GM23338 (cell line): ENCODE data around the gene RAB37. TPM values are rescaled to one million over a fixed set of nuclear protein-coding genes. Genes with fewer than 3 reads are reported as not detected.

ENCODE experiments used
- ATAC-seq: fragments of 200-7000 bp; cut with Tn5 transposase; 3 replicates; pipeline ENCODE4 v1.9.1; 2020
- DNase-seq: peaks from one replicate; pipeline ENCODE4 v3.0.0-alpha.2; 2015; ENCODE audit warnings: low spot score
- H2AFZ ChIP-seq: fragments of 200-600 bp; sonication (generic); 2 replicates; pipeline ENCODE4 v1.8.0; 2016; ENCODE audit warnings: antibody characterized with exemption, mild to moderate bottlenecking, moderate library complexity
- H3F3A ChIP-seq: fragments of 200-600 bp; sonication (generic); replicated peaks from 2 replicates; pipeline ENCODE4 v1.8.0; 2017; ENCODE audit warnings: antibody characterized with exemption, mixed run types, low read depth
- H3K27ac ChIP-seq: fragments of 200-600 bp; sonication (generic); 2 replicates; pipeline ENCODE4 v1.6.1; 2016; ENCODE audit warnings: low read depth
- H3K27me3 ChIP-seq: fragments of 200-600 bp; sonication (generic); 2 replicates; pipeline ENCODE4 v1.8.0; 2016; ENCODE audit warnings: mild to moderate bottlenecking, mixed run types, moderate library complexity; ENCODE audit not compliant: insufficient read depth
- H3K36me3 ChIP-seq: fragments of 200-600 bp; sonication (generic); 2 replicates; pipeline ENCODE4 v1.8.0; 2016; ENCODE audit warnings: mild to moderate bottlenecking; ENCODE audit not compliant: insufficient read depth
- H3K4me1 ChIP-seq: fragments of 200-600 bp; sonication (generic); 2 replicates; pipeline ENCODE4 v1.8.0; 2016; ENCODE audit warnings: mild to moderate bottlenecking, moderate library complexity; ENCODE audit not compliant: insufficient read depth
- H3K4me2 ChIP-seq: fragments of 200-600 bp; sonication (generic); 2 replicates; pipeline ENCODE4 v1.7.1; 2017; ENCODE audit warnings: mixed run types
- H3K4me3 ChIP-seq: fragments of 200-600 bp; sonication (generic); 2 replicates; pipeline ENCODE4 v1.6.1; 2016; ENCODE audit warnings: mixed run types
- H3K79me2 ChIP-seq: fragments of 200-600 bp; sonication (generic); replicated peaks from 2 replicates; pipeline ENCODE4 v1.8.0; 2017; ENCODE audit warnings: mild to moderate bottlenecking; ENCODE audit not compliant: insufficient read depth
- H3K9me2 ChIP-seq: fragments of 200-600 bp; sonication (generic); 2 replicates; pipeline ENCODE4 v1.8.0; 2017; ENCODE audit not compliant: insufficient read depth
- H4K20me1 ChIP-seq: fragments of 200-600 bp; sonication (generic); replicated peaks from 2 replicates; pipeline ENCODE4 v1.8.0; 2017; ENCODE audit warnings: mild to moderate bottlenecking; ENCODE audit not compliant: insufficient read depth
- H3K27ac Mint-ChIP-seq: 2 replicates; pipeline ENCODE4 v1.8.0; 2020; ENCODE audit warnings: inconsistent platforms, mild to moderate bottlenecking, moderate library complexity, mixed read lengths
- H3K27me3 Mint-ChIP-seq: 3 replicates; pipeline ENCODE4 v1.8.0; 2022; ENCODE audit warnings: low read depth, mild to moderate bottlenecking, moderate library complexity, mixed read lengths, inconsistent platforms; ENCODE audit not compliant: insufficient read depth, poor library complexity
- H3K36me3 Mint-ChIP-seq: 3 replicates; pipeline ENCODE4 v1.8.0; 2021; ENCODE audit warnings: low read depth, mild to moderate bottlenecking, inconsistent platforms, moderate library complexity, mixed read lengths
- H3K4me1 Mint-ChIP-seq: 3 replicates; pipeline ENCODE4 v1.8.0; 2020; ENCODE audit warnings: mild to moderate bottlenecking, inconsistent platforms, mixed read lengths
- H3K4me3 Mint-ChIP-seq: 3 replicates; pipeline ENCODE4 v1.8.0; 2021; ENCODE audit warnings: moderate library complexity, mild to moderate bottlenecking, inconsistent platforms, mixed read lengths
- H3K9me3 Mint-ChIP-seq: 3 replicates; pipeline ENCODE4 v1.8.0; 2020; ENCODE audit warnings: moderate library complexity, mild to moderate bottlenecking, inconsistent platforms, mixed read lengths
- EZH2 ChIP-seq: fragments of 200-600 bp; sonication (generic); IDR thresholded peaks from one replicate; pipeline ENCODE4 v1.8.0; 2017; ENCODE audit warnings: antibody characterized with exemption, mild to moderate bottlenecking, low read depth; ENCODE audit not compliant: unreplicated experiment
- JUNB ChIP-seq: IDR thresholded peaks from one replicate; pipeline ENCODE4 v1.6.1; 2016; ENCODE audit warnings: antibody characterized with exemption; ENCODE audit not compliant: unreplicated experiment
- NANOG ChIP-seq: IDR thresholded peaks from 2 replicates; pipeline ENCODE4 v1.6.1; 2016; ENCODE audit warnings: antibody characterized with exemption, borderline replicate concordance
- POLR2AphosphoS5 ChIP-seq: IDR thresholded peaks from 2 replicates; pipeline ENCODE4 v1.6.1; 2016; ENCODE audit warnings: antibody characterized with exemption, low read depth
- STAT1 ChIP-seq: IDR thresholded peaks from one replicate; pipeline ENCODE4 v1.6.1; 2016; ENCODE audit warnings: antibody characterized with exemption; ENCODE audit not compliant: unreplicated experiment
- ZNF114 ChIP-seq: fragments of 250-450 bp; sonication (Bioruptor Pico); IDR thresholded peaks from 2 replicates; pipeline ENCODE4 v1.5.0; 2020; ENCODE audit warnings: mild to moderate bottlenecking, moderate library complexity
- ZNF331 ChIP-seq: fragments of 250-450 bp; sonication (Bioruptor Pico); IDR thresholded peaks from 2 replicates; pipeline ENCODE4 v1.5.0; 2020; ENCODE audit warnings: low read depth, mild to moderate bottlenecking, moderate library complexity
- ZNF462 ChIP-seq: fragments of 250-450 bp; sonication (Bioruptor Pico); IDR thresholded peaks from 2 replicates; pipeline ENCODE4 v1.5.0; 2020; ENCODE audit warnings: mild to moderate bottlenecking, moderate library complexity
- polyA plus RNA-seq: library from polyadenylated mRNA; unstranded; fragments of >200 nt; fragmentation: Nextera tagmentation; extraction: Ambion mirVana; gene quantifications from 2 replicates; pipeline ENCODE4 v1.2.1, GENCODE V29; 2016
- total RNA-seq: library from RNA; depleted of rRNA; stranded (reverse); fragments of >200 nt; shearing (Covaris generic); gene quantifications from 2 replicates; pipeline ENCODE4 v1.2.3, GENCODE V29; 2014
- TF ChIP-seq, protein P1 (sequence below), 2 experiments: fragments of 200-600 bp in 1 of 2; sonication (generic) in 1 of 2; conservative IDR thresholded peaks; 2 replicates each; pipeline versions ENCODE4 v1.5.1 to v1.6.1; 2016 to 2017; ENCODE audit warnings: antibody characterized with exemption in 2 of 2, low read depth in 2 of 2, mild to moderate bottlenecking in 2 of 2, moderate library complexity in 1 of 2
- TF ChIP-seq, protein P2 (sequence below): IDR thresholded peaks from 2 replicates; pipeline ENCODE4 v1.6.1; 2016; ENCODE audit warnings: antibody characterized with exemption
- TF ChIP-seq, protein P3 (sequence below): IDR thresholded peaks from one replicate; pipeline ENCODE4 v1.6.1; 2018; ENCODE audit warnings: antibody characterized with exemption; ENCODE audit not compliant: unreplicated experiment

RAB37 gene
- total and polyA plus RNA-seq, 2 experiments from 2014 or later = 3.3 to 5.2 TPM

DNA sequence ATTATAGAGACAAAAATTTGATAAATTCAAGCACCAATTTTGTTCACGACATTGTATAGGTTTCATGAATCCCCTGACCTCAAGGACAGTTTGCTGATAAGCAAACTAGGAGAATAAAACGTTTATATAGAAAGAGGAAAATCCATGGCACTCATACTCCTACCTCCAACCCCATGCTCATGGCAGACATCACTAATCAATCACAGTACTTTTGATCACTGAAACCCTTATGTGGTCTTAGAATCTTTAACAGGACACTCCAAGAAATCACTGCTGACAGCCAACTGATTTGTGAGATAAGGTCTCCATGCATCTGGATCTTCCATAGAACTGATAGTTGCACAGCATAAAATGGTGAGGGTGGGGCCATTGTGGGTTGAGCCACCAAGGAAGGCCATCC lies 6.7 kb downstream of the RAB37 start (continued):
- TF ChIP-seq JUNB (no peak), POLR2AphosphoS5 (no peak), ZNF331 (CRISPR knock-in tag) (no peak), STAT1 (no peak), EZH2 (no peak), NANOG (no peak)
- TF ChIP-seq, protein P1, sequence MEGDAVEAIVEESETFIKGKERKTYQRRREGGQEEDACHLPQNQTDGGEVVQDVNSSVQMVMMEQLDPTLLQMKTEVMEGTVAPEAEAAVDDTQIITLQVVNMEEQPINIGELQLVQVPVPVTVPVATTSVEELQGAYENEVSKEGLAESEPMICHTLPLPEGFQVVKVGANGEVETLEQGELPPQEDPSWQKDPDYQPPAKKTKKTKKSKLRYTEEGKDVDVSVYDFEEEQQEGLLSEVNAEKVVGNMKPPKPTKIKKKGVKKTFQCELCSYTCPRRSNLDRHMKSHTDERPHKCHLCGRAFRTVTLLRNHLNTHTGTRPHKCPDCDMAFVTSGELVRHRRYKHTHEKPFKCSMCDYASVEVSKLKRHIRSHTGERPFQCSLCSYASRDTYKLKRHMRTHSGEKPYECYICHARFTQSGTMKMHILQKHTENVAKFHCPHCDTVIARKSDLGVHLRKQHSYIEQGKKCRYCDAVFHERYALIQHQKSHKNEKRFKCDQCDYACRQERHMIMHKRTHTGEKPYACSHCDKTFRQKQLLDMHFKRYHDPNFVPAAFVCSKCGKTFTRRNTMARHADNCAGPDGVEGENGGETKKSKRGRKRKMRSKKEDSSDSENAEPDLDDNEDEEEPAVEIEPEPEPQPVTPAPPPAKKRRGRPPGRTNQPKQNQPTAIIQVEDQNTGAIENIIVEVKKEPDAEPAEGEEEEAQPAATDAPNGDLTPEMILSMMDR (conservative IDR thresholded peaks at IDR 0.05; ENCODE audit: low read depth in 2 of 2) = no peak
- TF ChIP-seq, protein P2, sequence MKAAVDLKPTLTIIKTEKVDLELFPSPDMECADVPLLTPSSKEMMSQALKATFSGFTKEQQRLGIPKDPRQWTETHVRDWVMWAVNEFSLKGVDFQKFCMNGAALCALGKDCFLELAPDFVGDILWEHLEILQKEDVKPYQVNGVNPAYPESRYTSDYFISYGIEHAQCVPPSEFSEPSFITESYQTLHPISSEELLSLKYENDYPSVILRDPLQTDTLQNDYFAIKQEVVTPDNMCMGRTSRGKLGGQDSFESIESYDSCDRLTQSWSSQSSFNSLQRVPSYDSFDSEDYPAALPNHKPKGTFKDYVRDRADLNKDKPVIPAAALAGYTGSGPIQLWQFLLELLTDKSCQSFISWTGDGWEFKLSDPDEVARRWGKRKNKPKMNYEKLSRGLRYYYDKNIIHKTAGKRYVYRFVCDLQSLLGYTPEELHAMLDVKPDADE = no peak

DNA sequence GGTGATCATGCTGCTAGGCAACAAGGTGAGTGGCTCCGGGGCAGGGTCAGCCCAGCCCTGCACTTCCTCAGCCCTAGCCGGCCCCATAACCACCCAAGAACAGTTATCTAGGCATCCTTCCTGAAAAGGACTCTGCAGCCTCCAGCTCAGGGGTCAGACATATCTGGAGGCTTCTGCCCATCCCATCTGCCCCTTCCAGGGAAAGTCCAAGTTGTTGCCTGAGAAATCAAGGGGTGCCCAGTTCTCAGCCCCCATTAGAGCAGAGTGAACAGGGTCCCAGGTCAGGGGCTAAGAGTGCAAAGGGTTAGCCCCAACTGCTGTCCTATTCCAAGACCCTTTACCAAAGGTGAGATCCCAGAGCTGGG lies 7.3 kb downstream of the RAB37 start:
- H3K36me3 ChIP-seq = no peaks in the 10 kb centered on the region
- H3K4me1 ChIP-seq = peaks cover 40% of the 10 kb centered on the region
- H3F3A ChIP-seq = peaks cover 6% of the 10 kb centered on the region; the same call in 1 of the 2 replicates
- ATAC-seq (no peak), DNase-seq (no peak)
- no peak overlapping the region for H3K4me2 ChIP-seq
- H4K20me1 ChIP-seq = peaks cover under 1% of the 10 kb centered on the region; the same call in 1 of the 2 replicates
- no peak overlapping the region for H3K27ac Mint-ChIP-seq
- H3K9me2 ChIP-seq = no peaks in the 10 kb centered on the region
- peaks cover 4% of the 10 kb centered on the region for H3K79me2 ChIP-seq
- no peaks in the 10 kb centered on the region for H3K9me3 Mint-ChIP-seq
- H3K4me1 Mint-ChIP-seq = peaks cover 41% of the 10 kb centered on the region
- no peak overlapping the region; the same call in 2 of the 3 replicates for H3K4me3 Mint-ChIP-seq
- peak overlapping the region; percentile 54; the same call in 1 of the 2 replicates for H3K4me3 ChIP-seq
- H3K27me3 ChIP-seq = no peaks in the 10 kb centered on the region
- H3K27ac ChIP-seq = no peak overlapping the region
- H3K36me3 Mint-ChIP-seq = no peaks in the 10 kb centered on the region
- H3K27me3 Mint-ChIP-seq = peaks cover 26% of the 10 kb centered on the region
- H2AFZ ChIP-seq = no peak overlapping the region
- TF ChIP-seq, protein P3, sequence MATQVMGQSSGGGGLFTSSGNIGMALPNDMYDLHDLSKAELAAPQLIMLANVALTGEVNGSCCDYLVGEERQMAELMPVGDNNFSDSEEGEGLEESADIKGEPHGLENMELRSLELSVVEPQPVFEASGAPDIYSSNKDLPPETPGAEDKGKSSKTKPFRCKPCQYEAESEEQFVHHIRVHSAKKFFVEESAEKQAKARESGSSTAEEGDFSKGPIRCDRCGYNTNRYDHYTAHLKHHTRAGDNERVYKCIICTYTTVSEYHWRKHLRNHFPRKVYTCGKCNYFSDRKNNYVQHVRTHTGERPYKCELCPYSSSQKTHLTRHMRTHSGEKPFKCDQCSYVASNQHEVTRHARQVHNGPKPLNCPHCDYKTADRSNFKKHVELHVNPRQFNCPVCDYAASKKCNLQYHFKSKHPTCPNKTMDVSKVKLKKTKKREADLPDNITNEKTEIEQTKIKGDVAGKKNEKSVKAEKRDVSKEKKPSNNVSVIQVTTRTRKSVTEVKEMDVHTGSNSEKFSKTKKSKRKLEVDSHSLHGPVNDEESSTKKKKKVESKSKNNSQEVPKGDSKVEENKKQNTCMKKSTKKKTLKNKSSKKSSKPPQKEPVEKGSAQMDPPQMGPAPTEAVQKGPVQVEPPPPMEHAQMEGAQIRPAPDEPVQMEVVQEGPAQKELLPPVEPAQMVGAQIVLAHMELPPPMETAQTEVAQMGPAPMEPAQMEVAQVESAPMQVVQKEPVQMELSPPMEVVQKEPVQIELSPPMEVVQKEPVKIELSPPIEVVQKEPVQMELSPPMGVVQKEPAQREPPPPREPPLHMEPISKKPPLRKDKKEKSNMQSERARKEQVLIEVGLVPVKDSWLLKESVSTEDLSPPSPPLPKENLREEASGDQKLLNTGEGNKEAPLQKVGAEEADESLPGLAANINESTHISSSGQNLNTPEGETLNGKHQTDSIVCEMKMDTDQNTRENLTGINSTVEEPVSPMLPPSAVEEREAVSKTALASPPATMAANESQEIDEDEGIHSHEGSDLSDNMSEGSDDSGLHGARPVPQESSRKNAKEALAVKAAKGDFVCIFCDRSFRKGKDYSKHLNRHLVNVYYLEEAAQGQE = no peak
- no peak for TF ChIP-seq ZNF114
- no peak for TF ChIP-seq JUNB
- no peak for TF ChIP-seq ZNF462 (CRISPR knock-in tag)
- TF ChIP-seq NANOG = no peak
- no peak for TF ChIP-seq STAT1
- no peak for TF ChIP-seq POLR2AphosphoS5
- no peak for TF ChIP-seq ZNF331 (CRISPR knock-in tag)
